ENCODE data around the gene GPC2.

GRCh38 chr7:100170101-100170897, 6.9 kb downstream of the GPC2 start:
- TF ChIP-seq POLR2A (IDR thresholded peaks at IDR 0.05) = no peak
- no peak for TF ChIP-seq POLR2AphosphoS5 (IDR thresholded peaks at IDR 0.05)

All from gastroesophageal sphincter (tissue), 2 donors.